GM10248 (cell line): ENCODE data around the gene ENAM.

ENCODE experiments used
- CTCF ChIA-PET: fragments of 300-600 bp; sonication (Branson Sonifier 250); formaldehyde crosslinking; extraction: SDS; loops from one replicate; lab custom pipeline; 2021; ENCODE audit warnings: antibody characterized with exemption; lab: Yijun Ruan, JAX
- POLR2A ChIA-PET: fragments of 350-650 bp; sonication (Branson Sonifier 250); formaldehyde crosslinking; extraction: SDS; loops from one replicate; lab custom pipeline; 2020; ENCODE audit warnings: antibody characterized with exemption; lab: Yijun Ruan, JAX
- DNase-seq: peaks from one replicate; pipeline ENCODE4 v3.0.0; 2012; ENCODE audit errors: extremely low spot score
- TF ChIP-seq, protein P1 (sequence below): IDR thresholded peaks from 2 replicates; pipeline ENCODE4 v1.5.1; 2012; ENCODE audit warnings: mild to moderate bottlenecking, low read depth; ENCODE audit errors: extremely low read depth, missing control alignments, control extremely low read depth

Gene ENAM

GRCh38 chr4:70667740-70668535, 39.4 kb downstream of the ENAM start:
- TF ChIP-seq, protein P1, sequence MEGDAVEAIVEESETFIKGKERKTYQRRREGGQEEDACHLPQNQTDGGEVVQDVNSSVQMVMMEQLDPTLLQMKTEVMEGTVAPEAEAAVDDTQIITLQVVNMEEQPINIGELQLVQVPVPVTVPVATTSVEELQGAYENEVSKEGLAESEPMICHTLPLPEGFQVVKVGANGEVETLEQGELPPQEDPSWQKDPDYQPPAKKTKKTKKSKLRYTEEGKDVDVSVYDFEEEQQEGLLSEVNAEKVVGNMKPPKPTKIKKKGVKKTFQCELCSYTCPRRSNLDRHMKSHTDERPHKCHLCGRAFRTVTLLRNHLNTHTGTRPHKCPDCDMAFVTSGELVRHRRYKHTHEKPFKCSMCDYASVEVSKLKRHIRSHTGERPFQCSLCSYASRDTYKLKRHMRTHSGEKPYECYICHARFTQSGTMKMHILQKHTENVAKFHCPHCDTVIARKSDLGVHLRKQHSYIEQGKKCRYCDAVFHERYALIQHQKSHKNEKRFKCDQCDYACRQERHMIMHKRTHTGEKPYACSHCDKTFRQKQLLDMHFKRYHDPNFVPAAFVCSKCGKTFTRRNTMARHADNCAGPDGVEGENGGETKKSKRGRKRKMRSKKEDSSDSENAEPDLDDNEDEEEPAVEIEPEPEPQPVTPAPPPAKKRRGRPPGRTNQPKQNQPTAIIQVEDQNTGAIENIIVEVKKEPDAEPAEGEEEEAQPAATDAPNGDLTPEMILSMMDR, result no peak
- POLR2A ChIA-PET, result no interaction called here
- DNase-seq, result no peak
- CTCF ChIA-PET, result interaction anchor here (0.9 to 4.3 kb wide), 9 partner anchors 9 to 171 kb away, joined by 3 to 19 read pairs (median 3); partner anchors contain the start of gene ENAM

DNA sequence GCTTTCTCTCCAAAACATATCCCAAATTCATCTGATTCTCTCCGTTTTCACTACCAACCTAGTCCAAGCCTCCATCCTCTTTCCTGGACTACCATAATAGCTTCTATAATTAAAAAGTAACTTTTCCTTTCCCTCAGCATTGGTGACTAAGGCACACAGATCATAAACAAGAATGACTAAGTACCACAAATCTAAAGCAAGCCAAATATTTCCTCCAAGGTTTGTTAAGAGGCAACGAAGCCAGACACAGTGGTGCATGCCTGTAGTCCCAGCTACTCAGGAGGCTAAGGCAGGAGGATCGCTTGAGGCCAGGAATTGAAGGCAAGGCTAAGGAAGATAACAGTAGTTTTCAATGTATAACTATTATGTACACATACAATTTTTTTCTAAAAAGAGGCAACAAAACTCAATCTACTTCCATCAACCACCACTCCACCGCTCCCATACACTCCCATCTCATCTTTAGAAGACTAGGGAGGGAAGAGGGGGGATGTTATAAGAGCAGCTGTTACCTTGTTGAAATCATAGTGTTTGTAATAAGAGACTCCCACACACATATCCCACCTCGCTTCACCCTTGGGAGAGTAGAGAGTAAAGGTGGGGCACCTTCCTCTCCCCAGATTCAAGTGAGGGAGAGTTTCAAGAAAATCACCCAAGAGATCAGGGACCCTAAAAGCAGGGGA, 41.9 kb downstream of the ENAM start:
- no peak for DNase-seq
- TF ChIP-seq, protein P1, result no peak
- POLR2A ChIA-PET, result no interaction called here
- CTCF ChIA-PET, result interaction anchor here (1.1 to 2.4 kb wide), 8 partner anchors 10 to 275 kb away, joined by 3 to 14 read pairs (median 4); partner anchors contain the start of gene ENAM

- TF ChIP-seq, protein P1, result no peak
- POLR2A ChIA-PET, result interaction anchor here (0.7 kb wide), 1 partner anchor 14 kb away, joined by 3 read pairs; no protein-coding TSS in a partner anchor
These were observed 42.5 kb downstream of the ENAM start for GRCh38 chr4:70671091-70671490.

DNA sequence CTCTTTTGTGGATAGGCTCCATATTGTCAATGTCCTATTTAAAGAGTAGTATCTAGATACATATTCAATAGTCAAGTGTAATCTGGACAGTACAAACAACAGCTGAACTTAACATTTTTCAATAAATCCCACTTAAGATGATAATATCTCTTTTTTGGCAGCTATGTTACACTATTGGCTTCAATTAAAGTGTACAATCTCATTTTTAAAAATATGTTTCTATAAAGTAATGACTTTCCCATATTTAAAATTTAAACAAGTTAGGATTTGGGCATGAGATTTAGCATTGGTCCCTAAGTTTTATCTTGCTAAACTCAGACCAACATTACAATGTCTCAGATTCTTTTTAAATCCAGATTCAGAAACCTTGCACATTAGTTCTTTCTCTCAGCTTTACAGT, 45.6 kb downstream of the ENAM start:
- TF ChIP-seq, protein P1, result no peak
- DNase-seq, result no peak
- ChIA-PET CTCF (interaction anchor here (0.9 to 1.1 kb wide), 2 partner anchors 9 to 15 kb away, joined by 3 to 4 read pairs; no protein-coding TSS in a partner anchor), POLR2A (no interaction called here)

More at GRCh38 chr4:70671091-70671490, 42.5 kb downstream of the ENAM start:
- DNase-seq, result no peak
- CTCF ChIA-PET, result interaction anchor here (1.1 to 2.4 kb wide), 6 partner anchors 11 to 274 kb away, joined by 3 to 14 read pairs (median 5); no protein-coding TSS in a partner anchor

- POLR2A ChIA-PET, result no interaction called here
- TF ChIP-seq, protein P1, result no peak
- no peak for DNase-seq
- CTCF ChIA-PET, result interaction anchor here (1.6 kb wide), 1 partner anchor 14 kb away, joined by 4 read pairs; no protein-coding TSS in a partner anchor
These were observed 46.2 kb downstream of the ENAM start for GRCh38 chr4:70674731-70675130.

DNA sequence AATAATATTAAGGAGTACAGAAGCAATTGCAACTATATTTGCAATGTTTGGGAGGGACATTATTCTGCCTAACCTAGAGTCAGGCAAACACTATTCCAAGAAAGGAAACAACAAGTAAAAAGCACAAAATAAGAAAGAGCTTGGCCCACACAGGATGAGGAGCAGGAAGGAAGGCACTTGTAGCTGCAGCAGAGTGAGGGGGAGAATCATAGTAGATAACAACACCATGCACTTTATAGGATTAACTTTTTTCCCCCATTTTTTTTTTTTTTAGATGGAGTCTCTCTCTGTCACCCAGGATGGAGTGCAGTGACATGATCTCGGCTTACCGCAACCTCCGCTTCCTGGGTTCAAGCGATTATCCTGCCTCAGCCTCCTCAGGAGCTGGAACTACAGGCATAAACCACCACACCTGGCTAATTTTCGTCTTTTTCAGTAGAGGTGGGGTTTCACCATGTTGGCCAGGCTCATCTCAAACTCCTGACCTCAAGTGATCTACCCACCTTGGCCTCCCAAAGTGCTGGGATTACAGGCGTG, 48.1 kb downstream of the ENAM start:
- DNase-seq, result no peak
- ChIA-PET POLR2A (interaction anchor here (1.0 kb wide), 1 partner anchor 15 kb away, joined by 3 read pairs; no protein-coding TSS in a partner anchor), CTCF (interaction anchor here (0.6 to 2.5 kb wide), 10 partner anchors 10 to 76 kb away, joined by 3 to 19 read pairs (median 4); partner anchors contain the start of genes JCHAIN and UTP3)
- TF ChIP-seq, protein P1, result no peak
